Measurements from ENCODE around the gene ROBO2.

Gene ROBO2

GRCh38 chr3:77320514-77320913, 280.6 kb downstream of the ROBO2 start:
- DNase-seq (ENCODE audit: insufficient read length) = no peak
- no peak for FAIRE-seq
- TF ChIP-seq POLR2A (IDR thresholded peaks at IDR 0.05; ENCODE audit: low read depth, low read length) (no peak), POLR2AphosphoS5 (IDR thresholded peaks at IDR 0.05; ENCODE audit: low read depth, low read length) (no peak), TAF1 (IDR thresholded peaks at IDR 0.05; ENCODE audit: borderline replicate concordance, low read depth, low read length) (no peak)

DNA sequence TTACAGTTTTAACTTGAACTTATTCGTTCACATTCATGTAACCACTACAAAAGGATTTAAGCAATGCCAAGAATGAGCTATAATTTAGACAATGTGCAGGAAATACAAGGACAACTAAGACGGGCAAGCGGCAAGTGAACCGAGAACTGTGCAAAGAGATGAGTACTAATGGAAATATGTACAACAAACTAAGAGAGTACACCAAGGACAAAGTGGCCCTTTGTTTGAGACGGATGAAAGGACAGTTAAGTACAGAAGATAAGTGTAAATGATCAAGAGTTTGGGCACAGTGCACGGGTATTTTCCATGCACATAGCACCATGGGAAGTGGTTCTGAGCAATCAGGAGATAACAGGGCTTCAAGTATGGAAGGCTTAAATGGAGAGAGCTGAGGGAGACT, 281.7 kb downstream of the ROBO2 start:
- no peak for DNase-seq (ENCODE audit: insufficient read length)
- FAIRE-seq = no peak
- TF ChIP-seq TAF1 (IDR thresholded peaks at IDR 0.05; ENCODE audit: borderline replicate concordance, low read depth, low read length) (no peak), POLR2A (IDR thresholded peaks at IDR 0.05; ENCODE audit: low read depth, low read length) (no peak), POLR2AphosphoS5 (IDR thresholded peaks at IDR 0.05; ENCODE audit: low read depth, low read length) (no peak)

DNA sequence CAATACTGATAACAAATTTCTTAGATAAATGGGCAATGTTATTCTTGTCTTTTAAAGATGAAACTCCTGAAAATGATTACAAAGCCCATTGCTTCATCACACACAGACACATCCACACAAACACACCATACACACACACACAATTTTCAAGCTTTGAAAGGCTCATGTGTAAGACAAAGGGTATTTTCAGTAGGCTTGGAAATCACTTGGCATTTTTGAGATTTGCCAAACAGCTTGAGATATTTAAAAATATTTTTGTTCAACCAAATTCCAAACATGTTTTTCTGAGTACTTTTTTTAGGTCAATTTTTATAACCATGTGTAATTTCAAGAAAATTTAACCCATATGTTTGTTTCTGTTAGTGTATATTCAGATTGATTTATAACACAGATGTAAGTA, 283.7 kb downstream of the ROBO2 start:
- DNase-seq (ENCODE audit: insufficient read length) (no peak), FAIRE-seq (no peak)
- TF ChIP-seq TAF1 (IDR thresholded peaks at IDR 0.05; ENCODE audit: borderline replicate concordance, low read depth, low read length) (no peak), POLR2A (IDR thresholded peaks at IDR 0.05; ENCODE audit: low read depth, low read length) (no peak), POLR2AphosphoS5 (IDR thresholded peaks at IDR 0.05; ENCODE audit: low read depth, low read length) (no peak)

- no peak for TF ChIP-seq POLR2AphosphoS5 (IDR thresholded peaks at IDR 0.05; ENCODE audit: low read depth, low read length)
- no peak for TF ChIP-seq POLR2A (IDR thresholded peaks at IDR 0.05; ENCODE audit: low read depth, low read length)
- TF ChIP-seq TAF1 (IDR thresholded peaks at IDR 0.05; ENCODE audit: borderline replicate concordance, low read depth, low read length) = no peak
- no peak for DNase-seq (ENCODE audit: insufficient read length)
- no peak for FAIRE-seq
Measured at GRCh38 chr3:77324105-77324504, 284.2 kb downstream of the ROBO2 start.

DNA sequence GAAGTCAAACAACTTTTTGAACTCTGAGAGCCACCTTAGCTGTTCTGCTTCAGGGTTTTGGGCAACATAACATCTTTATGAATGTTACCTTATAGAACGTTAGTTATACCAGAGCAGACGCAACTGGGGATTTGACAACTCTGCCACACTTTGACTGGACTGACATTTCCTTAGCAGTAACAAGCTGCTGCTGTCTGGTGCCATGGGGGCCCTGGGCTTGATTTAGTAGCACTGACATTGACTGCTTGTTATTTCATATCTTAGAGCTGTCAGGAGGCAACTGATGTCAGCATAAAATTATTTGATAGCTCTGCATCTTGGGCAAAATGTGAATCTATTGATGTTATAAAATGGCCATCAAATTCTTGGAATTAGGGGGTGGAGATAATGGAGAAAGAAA, 285.4 kb downstream of the ROBO2 start:
- TF ChIP-seq POLR2A (IDR thresholded peaks at IDR 0.05; ENCODE audit: low read depth, low read length) (no peak), TAF1 (IDR thresholded peaks at IDR 0.05; ENCODE audit: borderline replicate concordance, low read depth, low read length) (no peak), POLR2AphosphoS5 (IDR thresholded peaks at IDR 0.05; ENCODE audit: low read depth, low read length) (no peak)
- FAIRE-seq (no peak), DNase-seq (ENCODE audit: insufficient read length) (no peak)

DNA sequence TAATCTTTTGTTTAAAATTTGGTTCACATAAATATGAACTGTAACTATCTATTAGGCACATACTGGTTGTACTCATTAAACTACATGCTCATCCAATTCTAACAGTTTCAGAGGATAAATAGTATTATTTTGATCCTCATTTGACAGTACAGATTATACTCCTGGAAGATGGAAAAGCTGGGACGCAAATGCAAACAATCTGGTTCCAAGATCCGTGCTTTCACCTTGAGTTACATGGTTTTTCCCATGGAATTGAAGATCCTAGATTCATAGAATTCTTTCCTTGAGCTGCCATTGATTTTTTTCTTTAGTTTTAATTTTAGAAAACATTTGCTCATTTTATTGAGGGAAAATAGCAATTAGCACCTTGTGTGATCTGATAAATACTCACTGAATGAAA, 285.8 kb downstream of the ROBO2 start:
- TF ChIP-seq POLR2AphosphoS5 (IDR thresholded peaks at IDR 0.05; ENCODE audit: low read depth, low read length) = no peak
- DNase-seq (ENCODE audit: insufficient read length) = no peak
- no peak for FAIRE-seq

DNA sequence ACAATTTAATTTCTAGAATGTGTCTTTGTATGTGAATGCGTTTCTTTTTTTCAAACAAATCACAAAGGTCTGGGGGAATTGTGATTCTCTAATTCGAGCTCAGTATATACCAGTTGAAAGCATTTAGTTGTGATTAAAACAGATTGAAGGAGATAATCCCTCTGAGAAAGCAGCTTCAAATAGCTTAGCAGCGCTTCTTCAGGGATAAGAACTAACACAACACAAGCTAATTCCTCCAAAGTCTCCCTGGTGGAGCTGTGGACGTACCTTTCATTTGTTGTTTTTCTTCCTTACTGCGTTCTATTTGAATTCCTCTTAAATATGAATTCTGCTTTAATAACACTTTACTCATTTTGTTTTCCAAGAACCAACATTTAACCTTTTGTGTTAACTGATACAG, 286.7 kb downstream of the ROBO2 start:
- no peak for DNase-seq (ENCODE audit: insufficient read length)
- TF ChIP-seq TAF1 (IDR thresholded peaks at IDR 0.05; ENCODE audit: borderline replicate concordance, low read depth, low read length) = no peak
- TF ChIP-seq POLR2AphosphoS5 (IDR thresholded peaks at IDR 0.05; ENCODE audit: low read depth, low read length) = no peak
- no peak for TF ChIP-seq POLR2A (IDR thresholded peaks at IDR 0.05; ENCODE audit: low read depth, low read length)
- FAIRE-seq = no peak

DNA sequence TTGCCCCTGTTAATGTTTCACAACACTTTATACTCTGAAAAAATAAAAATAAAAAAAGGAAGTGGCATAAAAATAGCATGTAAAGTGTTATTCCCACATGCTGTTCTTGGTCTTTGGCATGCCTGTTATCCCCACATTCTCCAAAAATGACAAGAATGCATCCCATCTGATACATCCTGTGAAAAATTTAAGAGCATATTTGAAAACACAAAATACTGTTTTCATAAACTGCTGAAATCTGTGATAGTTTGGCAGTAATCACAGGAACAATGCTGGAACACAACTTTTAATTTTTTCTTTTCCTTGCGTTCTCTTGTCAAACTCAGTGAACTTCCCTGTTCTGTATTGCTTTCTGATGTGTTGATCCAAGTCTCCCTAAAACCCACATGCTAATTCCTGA, 288.8 kb downstream of the ROBO2 start:
- no peak for TF ChIP-seq POLR2A (IDR thresholded peaks at IDR 0.05; ENCODE audit: low read depth, low read length)
- no peak for TF ChIP-seq POLR2AphosphoS5 (IDR thresholded peaks at IDR 0.05; ENCODE audit: low read depth, low read length)
- TF ChIP-seq TAF1 (IDR thresholded peaks at IDR 0.05; ENCODE audit: borderline replicate concordance, low read depth, low read length) = no peak
- DNase-seq (ENCODE audit: insufficient read length) = no peak
- no peak for FAIRE-seq

GRCh38 chr3:77329116-77329515, 289.2 kb downstream of the ROBO2 start:
- FAIRE-seq (no peak), DNase-seq (ENCODE audit: insufficient read length) (no peak)
- TF ChIP-seq POLR2AphosphoS5 (IDR thresholded peaks at IDR 0.05; ENCODE audit: low read depth, low read length) (no peak), TAF1 (IDR thresholded peaks at IDR 0.05; ENCODE audit: borderline replicate concordance, low read depth, low read length) (no peak), POLR2A (IDR thresholded peaks at IDR 0.05; ENCODE audit: low read depth, low read length) (no peak)

DNA sequence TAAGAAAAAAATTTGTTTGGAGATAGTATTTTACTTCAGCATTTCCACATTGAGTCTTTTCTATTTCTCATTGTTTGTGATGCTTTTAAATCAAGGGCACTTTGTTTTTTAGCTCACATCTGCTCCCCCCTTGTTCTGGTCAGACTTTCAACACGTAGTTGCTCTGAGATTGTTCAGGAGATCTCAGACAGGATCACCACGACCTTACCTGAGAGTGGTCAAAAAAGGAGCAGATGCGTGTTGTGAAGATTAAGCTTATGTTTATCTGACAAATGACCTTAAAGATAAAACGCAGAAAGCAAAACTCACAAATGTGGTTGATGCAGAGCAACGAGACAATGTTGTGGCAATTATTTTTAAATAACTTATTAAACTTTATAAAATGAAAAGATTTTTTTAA, 298.3 kb downstream of the ROBO2 start:
- no peak for TF ChIP-seq TAF1 (IDR thresholded peaks at IDR 0.05; ENCODE audit: borderline replicate concordance, low read depth, low read length)
- TF ChIP-seq POLR2AphosphoS5 (IDR thresholded peaks at IDR 0.05; ENCODE audit: low read depth, low read length) = no peak
- no peak for TF ChIP-seq POLR2A (IDR thresholded peaks at IDR 0.05; ENCODE audit: low read depth, low read length)
- DNase-seq (ENCODE audit: insufficient read length) (no peak), FAIRE-seq (no peak)

DNA sequence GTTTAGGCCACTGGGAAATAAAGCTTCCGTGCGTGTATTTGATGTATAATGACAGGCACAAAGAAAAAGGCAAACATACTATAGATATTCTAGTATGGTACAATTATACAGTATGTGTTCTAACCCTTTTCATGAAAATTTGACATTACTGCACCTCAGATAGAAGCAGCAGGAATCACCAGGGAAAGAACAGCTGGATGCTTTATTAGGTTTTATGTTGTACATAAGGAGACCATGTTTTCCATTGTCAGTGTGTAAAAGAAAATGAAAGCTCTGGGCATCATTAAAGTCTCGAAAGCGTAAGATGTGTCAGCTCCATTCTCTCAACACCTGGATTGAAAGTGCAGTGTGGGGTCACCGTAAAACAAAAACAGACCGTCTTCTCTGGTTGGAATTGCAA, 302.1 kb downstream of the ROBO2 start:
- FAIRE-seq (no peak), DNase-seq (ENCODE audit: insufficient read length) (no peak)
- TF ChIP-seq POLR2AphosphoS5 (IDR thresholded peaks at IDR 0.05; ENCODE audit: low read depth, low read length) = no peak
- TF ChIP-seq TAF1 (IDR thresholded peaks at IDR 0.05; ENCODE audit: borderline replicate concordance, low read depth, low read length) = no peak
- no peak for TF ChIP-seq POLR2A (IDR thresholded peaks at IDR 0.05; ENCODE audit: low read depth, low read length)

DNA sequence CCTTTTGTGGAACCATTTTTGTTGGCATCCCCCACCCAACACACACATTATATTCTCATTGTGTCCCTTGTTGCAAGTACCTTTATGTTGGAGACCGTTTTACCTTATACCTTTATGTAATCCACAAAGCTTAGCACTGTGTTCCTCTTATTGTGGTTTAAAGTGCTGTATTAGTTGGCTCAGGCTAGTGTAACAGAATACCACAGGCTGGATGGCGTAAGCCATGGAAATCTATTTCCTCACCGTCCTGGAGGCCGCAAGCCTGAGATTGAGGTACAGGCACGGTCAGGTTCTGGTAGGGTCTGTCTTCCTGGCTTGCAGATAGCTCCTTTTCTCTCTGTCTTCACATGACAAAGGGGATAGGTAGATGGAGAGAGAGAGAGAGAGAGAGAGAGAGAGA, 302.8 kb downstream of the ROBO2 start:
- TF ChIP-seq TAF1 (IDR thresholded peaks at IDR 0.05; ENCODE audit: borderline replicate concordance, low read depth, low read length) = no peak
- TF ChIP-seq POLR2AphosphoS5 (IDR thresholded peaks at IDR 0.05; ENCODE audit: low read depth, low read length) = no peak
- TF ChIP-seq POLR2A (IDR thresholded peaks at IDR 0.05; ENCODE audit: low read depth, low read length) = no peak
- DNase-seq (ENCODE audit: insufficient read length) (no peak), FAIRE-seq (no peak)

DNA sequence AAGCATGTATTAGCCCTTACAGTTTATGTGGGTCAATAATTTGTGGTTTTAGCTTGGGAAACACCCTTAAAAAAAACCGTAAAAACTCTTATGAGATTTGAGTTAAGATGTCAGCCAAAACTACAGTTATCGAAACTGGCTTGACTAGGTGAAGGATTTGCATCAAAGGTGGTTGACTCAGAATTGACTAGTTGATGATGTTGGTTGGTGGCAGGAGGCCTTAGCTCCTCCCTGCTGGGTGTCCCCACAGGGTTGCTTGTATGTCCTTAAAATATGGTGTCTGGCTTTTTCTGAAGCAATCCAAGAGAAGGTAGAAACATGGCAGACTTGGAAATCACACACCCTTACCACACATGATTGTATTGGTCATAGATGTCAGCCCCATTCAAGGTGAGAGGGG, 305.1 kb downstream of the ROBO2 start:
- DNase-seq (ENCODE audit: insufficient read length) (no peak), FAIRE-seq (no peak)
- TF ChIP-seq POLR2A (IDR thresholded peaks at IDR 0.05; ENCODE audit: low read depth, low read length) (no peak), POLR2AphosphoS5 (IDR thresholded peaks at IDR 0.05; ENCODE audit: low read depth, low read length) (no peak), TAF1 (IDR thresholded peaks at IDR 0.05; ENCODE audit: borderline replicate concordance, low read depth, low read length) (no peak)

All from GM12892 (cell line).